NOMO-1 treated with dmso at 0.1 percent for 144 hours (cell line): ENCODE data around the gene SYT8.

Experiments
- DNase-seq: peaks from one replicate; lab custom pipeline; 2025; ENCODE audit not compliant: unreplicated experiment; lab: John Stamatoyannopoulos, UW

The SYT8 gene

GRCh38 chr11:1858154-1858553, 23.4 kb downstream of the SYT8 start:
- peak; percentile 6 for DNase-seq

- DNase-seq: no peak
Measured at GRCh38 chr11:1858576-1858975, 23.8 kb downstream of the SYT8 start.

- no peak for DNase-seq
Measured at GRCh38 chr11:1859004-1859403, 24.2 kb downstream of the SYT8 start.

- no peak for DNase-seq
Measured at GRCh38 chr11:1860108-1860507, 25.3 kb downstream of the SYT8 start.

DNA sequence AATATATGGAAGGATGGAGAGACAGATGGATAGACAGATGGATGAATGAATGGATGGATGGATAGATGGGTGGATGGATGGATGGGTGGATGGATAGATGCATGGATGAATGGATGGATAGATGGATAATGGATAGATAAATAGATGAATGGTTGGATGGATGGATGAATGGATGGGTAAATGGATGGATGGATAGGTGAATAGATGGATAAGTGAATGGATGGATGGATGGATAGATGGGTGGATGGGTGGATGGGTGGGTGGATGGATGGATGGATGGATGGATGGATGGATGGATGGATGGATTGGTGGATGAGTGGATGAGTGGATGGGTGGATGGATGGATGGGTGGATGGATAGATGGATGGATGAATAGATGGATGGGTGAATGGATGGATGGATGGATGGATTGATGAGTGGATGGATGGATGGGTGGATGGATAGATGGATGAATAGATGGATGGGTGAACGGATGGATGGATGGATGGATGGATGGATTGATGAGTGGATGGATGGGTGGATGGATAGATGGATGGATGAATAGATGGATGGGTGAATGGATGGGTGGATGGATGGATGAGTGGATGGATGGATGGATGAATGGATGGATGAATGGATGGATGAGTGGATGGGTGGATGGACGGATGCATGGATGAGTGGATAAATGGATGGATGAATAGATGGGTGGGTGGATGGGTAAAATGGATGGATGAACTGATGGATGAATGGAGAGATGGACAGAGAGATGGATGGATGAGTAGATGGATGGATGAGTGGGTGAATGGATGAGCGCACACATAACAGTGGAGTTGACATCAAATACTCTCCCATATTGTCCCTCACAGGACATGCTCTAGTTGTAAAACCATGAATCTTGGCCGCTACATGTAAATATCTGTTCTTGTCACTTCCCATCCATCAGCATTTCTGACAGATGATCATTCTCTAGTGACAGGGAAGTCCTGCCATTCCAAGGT, 26.9 kb downstream of the SYT8 start:
- no peak for DNase-seq

GRCh38 chr11:1862588-1863351, 28.0 kb downstream of the SYT8 start:
- no peak for DNase-seq

DNA sequence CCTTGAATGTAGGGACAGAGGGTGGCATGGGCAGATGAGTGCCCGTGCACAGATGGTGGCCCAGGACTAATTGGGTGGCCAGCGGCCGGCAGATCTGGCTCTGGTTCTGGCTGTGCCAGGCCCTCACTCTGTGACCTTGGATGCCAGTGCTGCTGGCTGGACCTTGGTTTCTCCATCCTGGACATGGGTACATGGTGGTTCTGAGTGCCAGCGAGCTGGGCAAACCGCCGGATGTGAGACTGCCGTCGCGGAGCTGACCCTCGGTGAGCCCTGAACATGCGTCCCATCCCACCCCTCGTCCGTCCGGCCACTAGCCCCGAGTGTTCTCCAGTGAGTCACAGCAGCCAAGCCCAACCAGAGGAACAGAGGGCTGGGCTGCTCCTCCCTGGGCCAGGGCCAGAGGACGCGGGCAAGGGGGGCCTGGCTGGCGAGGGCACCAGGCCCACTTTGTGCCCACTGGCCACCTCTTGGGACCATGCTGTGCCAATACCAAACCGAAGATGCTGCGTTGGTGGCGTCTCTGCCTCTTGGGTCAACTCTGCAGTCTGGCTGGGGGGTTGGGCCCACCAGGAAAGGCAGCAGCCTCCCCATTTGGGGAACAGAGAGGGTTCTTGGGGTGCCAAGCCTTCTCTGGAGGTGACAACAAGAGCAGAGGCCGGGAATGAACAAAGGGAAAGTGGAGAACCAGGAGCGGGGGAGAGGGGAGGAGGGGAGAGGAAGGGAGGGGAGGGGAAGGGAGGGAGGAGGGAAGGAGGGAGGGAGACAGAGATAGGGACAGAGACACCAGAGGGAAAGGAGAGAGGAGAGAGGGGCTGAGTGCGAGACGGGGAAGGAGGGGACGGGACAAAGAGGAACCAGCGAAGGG, 28.8 kb downstream of the SYT8 start:
- DNase-seq: no peak

DNA sequence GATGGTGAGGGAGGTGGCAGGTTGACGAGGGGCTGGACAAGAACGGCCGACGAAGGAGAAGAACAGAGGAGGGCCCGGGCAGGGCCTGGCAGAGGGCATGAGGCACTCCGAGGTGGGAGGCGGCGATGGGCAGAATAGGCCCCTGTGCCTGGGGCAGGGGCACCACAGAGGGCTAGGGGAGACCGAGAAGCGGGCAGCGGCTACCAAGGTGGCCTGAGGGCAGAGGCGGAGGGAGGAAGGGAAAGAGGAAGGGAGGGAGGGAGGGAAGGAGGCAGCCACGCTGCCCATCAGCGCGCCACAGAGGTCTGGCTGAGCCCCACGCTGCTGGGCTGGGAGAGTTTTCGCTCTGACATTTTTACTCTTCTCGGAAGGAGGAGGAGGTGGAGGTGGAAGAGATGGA, 29.4 kb downstream of the SYT8 start:
- no peak for DNase-seq

- DNase-seq: no peak
Measured at GRCh38 chr11:1864831-1865665, 30.3 kb downstream of the SYT8 start.

GRCh38 chr11:1866226-1866625, 31.4 kb downstream of the SYT8 start:
- no peak for DNase-seq

GRCh38 chr11:1866776-1867175, 32.0 kb downstream of the SYT8 start:
- no peak for DNase-seq

DNA sequence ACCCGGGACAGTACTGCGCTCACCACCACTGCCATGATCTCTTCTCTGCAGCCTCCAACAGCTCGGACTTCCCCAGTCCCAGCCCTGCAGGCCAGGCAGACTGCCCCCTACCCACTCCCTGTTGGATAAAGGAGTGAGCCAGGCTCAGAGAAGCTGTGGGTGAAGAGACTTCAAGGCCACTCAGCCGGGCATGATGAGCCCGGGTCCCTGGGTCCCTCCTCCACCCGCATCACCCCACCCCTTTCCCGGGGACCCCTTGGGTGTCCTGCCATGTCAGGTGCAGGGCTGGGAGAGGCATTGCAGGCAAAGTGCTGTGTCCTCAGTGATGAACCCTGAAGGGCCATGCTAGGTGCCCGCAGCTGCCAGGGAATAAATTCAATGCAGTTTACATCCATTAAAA, 32.6 kb downstream of the SYT8 start:
- DNase-seq: no peak

GRCh38 chr11:1868056-1868635, 33.4 kb downstream of the SYT8 start:
- no peak for DNase-seq

- no peak for DNase-seq
Measured at GRCh38 chr11:1868636-1869291, 34.0 kb downstream of the SYT8 start.

DNA sequence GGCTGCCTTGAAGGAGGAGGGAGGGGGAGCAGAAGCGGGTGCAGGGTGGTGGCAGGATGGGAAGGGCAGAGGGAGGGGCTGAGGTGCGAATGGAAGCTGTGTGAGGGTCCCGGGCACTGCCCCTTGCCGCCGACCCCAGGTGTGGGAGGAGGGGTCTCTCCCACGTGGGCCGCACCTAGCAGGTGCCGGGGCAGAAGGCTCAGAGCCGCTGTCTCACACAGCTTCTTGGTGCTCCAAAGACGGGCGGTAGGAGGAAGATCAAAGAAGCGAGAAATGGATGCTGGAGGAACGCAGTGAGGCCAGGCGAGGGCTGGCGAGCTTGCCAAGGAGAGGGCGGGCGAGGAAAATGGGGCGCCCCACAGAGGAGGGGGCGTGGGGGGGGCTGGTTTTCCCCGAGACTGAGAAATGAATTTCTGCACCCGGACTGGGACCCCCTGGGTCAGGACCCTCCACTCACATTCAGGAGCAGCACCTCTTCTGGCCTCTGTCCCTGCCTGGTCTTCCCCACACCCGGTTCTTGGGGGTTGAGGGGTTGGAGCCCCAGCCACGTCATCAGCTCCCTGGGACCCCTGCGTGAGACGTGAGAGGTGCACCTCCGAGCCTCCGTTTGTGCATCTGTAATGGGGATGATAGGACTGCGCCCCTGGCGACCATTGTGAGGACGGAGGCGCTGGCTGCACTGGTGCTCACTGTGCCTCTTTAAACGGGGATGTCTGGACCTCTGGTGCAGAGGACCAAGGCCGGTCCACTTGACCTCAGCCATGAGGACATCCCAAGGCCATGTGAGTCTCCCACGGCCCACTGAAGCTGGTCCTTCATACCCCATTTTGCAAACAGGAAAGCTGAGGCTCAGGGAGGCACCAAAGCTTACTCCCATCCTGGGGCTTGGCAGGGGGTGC, 34.9 kb downstream of the SYT8 start:
- DNase-seq: no peak

GRCh38 chr11:1870326-1870696, 35.5 kb downstream of the SYT8 start:
- DNase-seq: no peak

GRCh38 chr11:1870721-1871466, 36.1 kb downstream of the SYT8 start:
- DNase-seq: no peak

DNA sequence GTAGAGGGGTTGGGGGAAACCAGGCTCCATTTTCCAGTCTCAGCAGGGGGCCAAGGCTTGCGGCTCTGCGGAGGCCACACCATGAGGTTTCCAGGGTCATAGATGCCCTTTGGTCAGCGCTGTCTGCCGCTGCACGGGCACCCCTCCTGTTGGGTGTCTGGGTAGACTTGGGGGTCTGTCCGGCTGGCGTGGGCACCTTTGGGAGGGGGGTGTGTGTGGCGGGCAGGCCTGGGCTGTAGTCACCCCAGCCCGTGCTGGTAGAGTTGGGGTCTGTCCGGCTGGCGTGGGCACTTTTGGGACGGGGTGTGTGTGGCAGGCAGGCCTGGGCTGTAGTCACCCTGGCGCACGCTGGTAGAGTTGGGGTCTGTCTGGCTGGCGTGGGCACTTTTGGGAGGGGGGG, 36.7 kb downstream of the SYT8 start:
- no peak for DNase-seq
